SK-N-SH treated with all-trans-retinoic acid at 6 μM for 48 hours (cell line): ENCODE results near the gene LTBP2.
A peak's percentile ranks its signal among the peaks of the same experiment; 100 is the strongest.

Experiments used
- ATAC-seq: fragments of 200-7000 bp; cut with Tn5 transposase; 3 replicates; pipeline ENCODE4 v1.9.1; 2020; ENCODE audit warnings: mild to moderate bottlenecking, moderate library complexity
- BACH2 ChIP-seq: fragments of 250-450 bp; sonication (Bioruptor Pico); IDR thresholded peaks from 2 replicates; pipeline ENCODE4 v1.9.0; 2021; ENCODE audit warnings: mild to moderate bottlenecking, borderline replicate concordance
- CREB5 ChIP-seq: fragments of 250-450 bp; sonication (Bioruptor Pico); IDR thresholded peaks from 2 replicates; pipeline ENCODE4 v1.5.1; 2020; ENCODE audit warnings: low read depth, mild to moderate bottlenecking, moderate library complexity
- CSDC2 ChIP-seq: fragments of 250-450 bp; sonication (Bioruptor Pico); IDR thresholded peaks from 2 replicates; pipeline ENCODE4 v1.5.0; 2020; ENCODE audit warnings: mild to moderate bottlenecking, moderate library complexity
- CSRNP3 ChIP-seq: fragments of 250-450 bp; sonication (Bioruptor Pico); IDR thresholded peaks from 2 replicates; pipeline ENCODE4 v1.5.1; 2021; ENCODE audit warnings: mild to moderate bottlenecking, moderate library complexity
- ESRRG ChIP-seq: fragments of 250-450 bp; sonication (Bioruptor Pico); IDR thresholded peaks from 2 replicates; pipeline ENCODE4 v1.6.1; 2021; ENCODE audit warnings: mild to moderate bottlenecking
- GLIS3 ChIP-seq: fragments of 250-450 bp; sonication (Bioruptor Pico); IDR thresholded peaks from 2 replicates; pipeline ENCODE4 v1.5.0; 2020; ENCODE audit warnings: mild to moderate bottlenecking, moderate library complexity
- OSR1 ChIP-seq: fragments of 250-450 bp; sonication (Bioruptor Pico); IDR thresholded peaks from 2 replicates; pipeline ENCODE4 v1.8.0; 2022; ENCODE audit warnings: moderate library complexity, mild to moderate bottlenecking, inconsistent platforms
- POU6F1 ChIP-seq: fragments of 250-450 bp; sonication (Bioruptor Pico); IDR thresholded peaks from 2 replicates; pipeline ENCODE4 v1.8.0; 2021; ENCODE audit warnings: low read depth, mild to moderate bottlenecking, moderate library complexity, borderline replicate concordance
- PPARA ChIP-seq: fragments of 250-450 bp; sonication (Bioruptor Pico); IDR thresholded peaks from 2 replicates; pipeline ENCODE4 v1.5.0; 2020; ENCODE audit warnings: mild to moderate bottlenecking, borderline replicate concordance
- RARB ChIP-seq: fragments of 250-450 bp; sonication (Bioruptor Pico); IDR thresholded peaks from 2 replicates; pipeline ENCODE4 v1.8.0; 2021; ENCODE audit warnings: mild to moderate bottlenecking, moderate library complexity
- SNAI2 ChIP-seq: fragments of 250-450 bp; sonication (Bioruptor Pico); IDR thresholded peaks from 2 replicates; pipeline ENCODE4 v1.5.0; 2020; ENCODE audit warnings: mild to moderate bottlenecking, moderate library complexity
- TOX ChIP-seq: fragments of 250-450 bp; sonication (Bioruptor Pico); IDR thresholded peaks from 2 replicates; pipeline ENCODE4 v1.8.0; 2021; ENCODE audit warnings: mild to moderate bottlenecking, moderate library complexity, borderline replicate concordance
- TSHZ2 ChIP-seq: fragments of 250-450 bp; sonication (Bioruptor Pico); IDR thresholded peaks from 2 replicates; pipeline ENCODE4 v1.5.0; 2020; ENCODE audit warnings: mild to moderate bottlenecking, moderate library complexity
- ZC3H10 ChIP-seq: fragments of 250-450 bp; sonication (Bioruptor Pico); IDR thresholded peaks from 2 replicates; pipeline ENCODE4 v1.5.1; 2021; ENCODE audit warnings: mild to moderate bottlenecking, moderate library complexity
- ZNF565 ChIP-seq: fragments of 450-650 bp; formaldehyde crosslinking; conservative IDR thresholded peaks from 2 replicates; pipeline ENCODE4 v1.5.0; 2020; ENCODE audit warnings: low read depth, mild to moderate bottlenecking, moderate library complexity
- ZNF70 ChIP-seq: fragments of 450-650 bp; formaldehyde crosslinking; IDR thresholded peaks from 2 replicates; pipeline ENCODE4 v1.5.0; 2020; ENCODE audit warnings: mild to moderate bottlenecking, moderate library complexity
- ZNF8 ChIP-seq: fragments of 450-650 bp; formaldehyde crosslinking; IDR thresholded peaks from 2 replicates; pipeline ENCODE4 v1.5.0; 2020; ENCODE audit warnings: mild to moderate bottlenecking, moderate library complexity
- TF ChIP-seq, protein P1 (sequence below): fragments of 250-450 bp; sonication (Bioruptor Pico); IDR thresholded peaks from 2 replicates; pipeline ENCODE4 v1.8.0; 2020; ENCODE audit warnings: mild to moderate bottlenecking, moderate library complexity, borderline replicate concordance

The LTBP2 gene

DNA sequence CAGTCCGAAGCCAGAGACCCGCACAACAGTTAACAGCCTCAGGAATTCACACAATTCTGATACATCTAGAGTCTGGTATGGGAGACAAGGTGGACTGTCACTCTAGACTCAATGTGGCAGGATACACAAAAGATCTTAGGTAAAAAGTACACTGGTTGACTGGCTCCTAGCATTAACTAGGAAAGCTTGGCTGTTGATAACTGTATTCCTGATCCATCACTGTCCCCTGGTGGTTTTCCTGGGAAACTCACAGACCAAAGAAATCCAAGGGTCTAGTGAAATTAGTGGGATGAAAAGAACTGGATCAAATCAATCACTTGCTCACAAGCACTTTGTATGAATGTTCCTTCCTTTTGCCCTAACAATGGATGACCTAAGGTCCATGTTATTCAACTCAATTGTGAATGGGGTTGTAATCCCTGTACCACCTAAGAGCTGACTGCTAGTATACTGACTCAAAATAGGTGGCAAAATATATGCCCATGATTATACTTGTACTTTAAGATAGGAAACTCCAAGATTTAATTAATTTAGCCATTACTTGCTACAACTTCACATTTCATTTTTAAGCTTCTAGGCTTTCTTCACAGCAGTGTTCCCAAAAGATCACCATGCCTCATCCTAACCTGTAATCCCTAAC is 132.9 kb downstream of the LTBP2 start (continued):
- TF ChIP-seq POU6F1 (CRISPR knock-in tag) = no peak

- ATAC-seq = no peak
- TF ChIP-seq GLIS3 (CRISPR knock-in tag) = no peak
- TF ChIP-seq, protein P1, sequence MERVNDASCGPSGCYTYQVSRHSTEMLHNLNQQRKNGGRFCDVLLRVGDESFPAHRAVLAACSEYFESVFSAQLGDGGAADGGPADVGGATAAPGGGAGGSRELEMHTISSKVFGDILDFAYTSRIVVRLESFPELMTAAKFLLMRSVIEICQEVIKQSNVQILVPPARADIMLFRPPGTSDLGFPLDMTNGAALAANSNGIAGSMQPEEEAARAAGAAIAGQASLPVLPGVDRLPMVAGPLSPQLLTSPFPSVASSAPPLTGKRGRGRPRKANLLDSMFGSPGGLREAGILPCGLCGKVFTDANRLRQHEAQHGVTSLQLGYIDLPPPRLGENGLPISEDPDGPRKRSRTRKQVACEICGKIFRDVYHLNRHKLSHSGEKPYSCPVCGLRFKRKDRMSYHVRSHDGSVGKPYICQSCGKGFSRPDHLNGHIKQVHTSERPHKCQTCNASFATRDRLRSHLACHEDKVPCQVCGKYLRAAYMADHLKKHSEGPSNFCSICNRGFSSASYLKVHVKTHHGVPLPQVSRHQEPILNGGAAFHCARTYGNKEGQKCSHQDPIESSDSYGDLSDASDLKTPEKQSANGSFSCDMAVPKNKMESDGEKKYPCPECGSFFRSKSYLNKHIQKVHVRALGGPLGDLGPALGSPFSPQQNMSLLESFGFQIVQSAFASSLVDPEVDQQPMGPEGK = no peak
- no peak for TF ChIP-seq PPARA (CRISPR knock-in tag)
- TF ChIP-seq OSR1 (CRISPR knock-in tag) = no peak
- no peak for TF ChIP-seq ZNF70 (CRISPR knock-in tag)
- TF ChIP-seq TSHZ2 (CRISPR knock-in tag) = no peak
- no peak for TF ChIP-seq ESRRG (CRISPR knock-in tag)
- TF ChIP-seq SNAI2 (CRISPR knock-in tag) = no peak
- TF ChIP-seq ZC3H10 (CRISPR knock-in tag) = no peak
These were observed 135.4 kb downstream of the LTBP2 start for GRCh38 chr14:74476607-74477006.

DNA sequence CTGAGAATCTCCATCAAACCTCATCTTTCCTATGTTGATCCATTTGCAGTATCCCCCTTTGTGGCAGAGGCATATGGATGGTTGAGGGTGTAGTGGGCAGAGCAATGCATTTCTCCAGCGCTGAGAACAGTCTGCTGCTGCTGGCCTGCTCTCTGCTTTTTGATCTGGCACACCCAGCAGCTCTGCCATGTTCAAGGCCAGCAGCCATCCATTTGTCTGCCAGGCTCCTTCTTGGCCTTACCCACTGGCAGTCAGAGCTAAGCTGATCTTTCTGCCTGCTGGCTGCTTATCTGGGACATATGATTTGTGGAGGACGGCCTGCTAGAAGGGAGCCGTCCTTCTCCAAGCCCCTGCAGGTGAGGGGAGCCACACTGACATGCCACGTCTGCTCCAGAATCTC is 135.9 kb downstream of the LTBP2 start:
- ATAC-seq = peak; percentile 31
- TF ChIP-seq ZC3H10 (CRISPR knock-in tag) (no peak), ZNF565 (CRISPR knock-in tag) (no peak), ESRRG (CRISPR knock-in tag) (no peak), TSHZ2 (CRISPR knock-in tag) (no peak), GLIS3 (CRISPR knock-in tag) (no peak), CREB5 (CRISPR knock-in tag) (no peak)
- TF ChIP-seq, protein P1 = no peak

DNA sequence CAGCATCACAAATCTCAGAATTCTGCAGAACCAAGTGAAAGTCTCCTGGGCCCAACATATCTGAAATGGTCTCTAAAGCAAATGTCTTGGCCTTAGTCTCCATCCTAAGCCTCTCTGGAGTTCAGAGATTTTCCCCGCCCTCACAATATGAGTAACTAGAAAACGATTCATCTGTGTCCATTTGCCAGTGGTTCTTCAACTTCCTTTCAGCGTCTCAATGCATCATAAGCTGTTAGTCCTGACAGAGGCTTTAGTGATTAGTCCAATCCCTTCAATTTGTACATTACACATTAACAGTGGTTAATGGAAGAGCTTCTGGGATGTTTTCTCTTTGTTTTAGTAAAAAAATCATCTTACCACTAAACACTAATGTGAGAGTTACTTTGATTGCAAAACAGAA is 136.4 kb downstream of the LTBP2 start:
- ATAC-seq = peak; percentile 87
- TF ChIP-seq BACH2 = no peak
- TF ChIP-seq ESRRG (CRISPR knock-in tag) = no peak
- no peak for TF ChIP-seq CSDC2 (CRISPR knock-in tag)
- no peak for TF ChIP-seq CSRNP3 (CRISPR knock-in tag)
- TF ChIP-seq ZNF565 (CRISPR knock-in tag) = no peak
- TF ChIP-seq OSR1 (CRISPR knock-in tag) = no peak
- TF ChIP-seq ZNF8 = no peak
- no peak for TF ChIP-seq TSHZ2 (CRISPR knock-in tag)
- TF ChIP-seq RARB (CRISPR knock-in tag) = no peak
- TF ChIP-seq TOX = no peak
